ENCODE results near the gene PCTP.

The PCTP gene

DNA sequence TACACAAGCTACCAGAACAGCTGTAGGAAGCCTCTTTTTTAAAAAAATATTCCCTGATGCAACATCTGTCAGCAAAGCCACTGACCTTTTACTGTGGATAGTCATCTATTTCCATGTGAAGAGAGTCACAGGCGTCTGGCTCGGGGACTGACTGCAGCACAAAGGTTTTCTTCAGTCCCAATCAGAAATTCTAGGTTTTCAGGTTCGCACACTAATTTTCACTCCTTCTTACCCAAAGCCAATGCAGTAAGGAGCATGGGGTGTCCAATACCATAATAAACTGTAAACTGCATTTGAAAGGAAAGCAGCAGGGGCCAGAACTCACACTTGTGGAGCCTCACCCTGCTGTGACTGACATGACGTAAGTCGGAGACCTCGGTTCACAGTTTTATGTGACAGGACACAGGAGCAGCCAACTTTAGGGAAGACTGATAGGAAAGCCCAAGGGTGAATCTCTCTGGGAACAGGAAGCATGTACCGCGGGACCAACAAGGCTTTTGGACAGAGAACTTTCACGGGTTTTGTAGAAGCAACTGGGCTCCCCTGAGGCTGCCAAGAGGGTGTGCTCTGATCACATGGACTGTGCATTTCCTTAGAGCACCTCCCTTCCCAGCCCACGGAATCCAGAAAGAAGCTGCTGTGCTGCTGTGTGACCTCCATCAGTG is 19.1 kb upstream of the PCTP start:
- TF ChIP-seq, protein P1, sequence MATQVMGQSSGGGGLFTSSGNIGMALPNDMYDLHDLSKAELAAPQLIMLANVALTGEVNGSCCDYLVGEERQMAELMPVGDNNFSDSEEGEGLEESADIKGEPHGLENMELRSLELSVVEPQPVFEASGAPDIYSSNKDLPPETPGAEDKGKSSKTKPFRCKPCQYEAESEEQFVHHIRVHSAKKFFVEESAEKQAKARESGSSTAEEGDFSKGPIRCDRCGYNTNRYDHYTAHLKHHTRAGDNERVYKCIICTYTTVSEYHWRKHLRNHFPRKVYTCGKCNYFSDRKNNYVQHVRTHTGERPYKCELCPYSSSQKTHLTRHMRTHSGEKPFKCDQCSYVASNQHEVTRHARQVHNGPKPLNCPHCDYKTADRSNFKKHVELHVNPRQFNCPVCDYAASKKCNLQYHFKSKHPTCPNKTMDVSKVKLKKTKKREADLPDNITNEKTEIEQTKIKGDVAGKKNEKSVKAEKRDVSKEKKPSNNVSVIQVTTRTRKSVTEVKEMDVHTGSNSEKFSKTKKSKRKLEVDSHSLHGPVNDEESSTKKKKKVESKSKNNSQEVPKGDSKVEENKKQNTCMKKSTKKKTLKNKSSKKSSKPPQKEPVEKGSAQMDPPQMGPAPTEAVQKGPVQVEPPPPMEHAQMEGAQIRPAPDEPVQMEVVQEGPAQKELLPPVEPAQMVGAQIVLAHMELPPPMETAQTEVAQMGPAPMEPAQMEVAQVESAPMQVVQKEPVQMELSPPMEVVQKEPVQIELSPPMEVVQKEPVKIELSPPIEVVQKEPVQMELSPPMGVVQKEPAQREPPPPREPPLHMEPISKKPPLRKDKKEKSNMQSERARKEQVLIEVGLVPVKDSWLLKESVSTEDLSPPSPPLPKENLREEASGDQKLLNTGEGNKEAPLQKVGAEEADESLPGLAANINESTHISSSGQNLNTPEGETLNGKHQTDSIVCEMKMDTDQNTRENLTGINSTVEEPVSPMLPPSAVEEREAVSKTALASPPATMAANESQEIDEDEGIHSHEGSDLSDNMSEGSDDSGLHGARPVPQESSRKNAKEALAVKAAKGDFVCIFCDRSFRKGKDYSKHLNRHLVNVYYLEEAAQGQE (IDR thresholded peaks at IDR 0.05; ENCODE audit: insufficient read depth in 1 of 2, low read depth in 2 of 2, low read length in 2 of 2): peak; percentile 17 to 38; a peak in 1 of 4 replicates
- TF ChIP-seq TAF1 (IDR thresholded peaks at IDR 0.05; ENCODE audit: borderline replicate concordance, insufficient read depth, low read length) (no peak), FOXP2 (optimal IDR thresholded peaks at IDR 0.05; ENCODE audit: borderline replicate concordance, extremely low read depth, extremely low read length, insufficient read depth) (no peak), SIN3A (IDR thresholded peaks at IDR 0.05; ENCODE audit: borderline replicate concordance, insufficient read depth, low read length) (no peak)

DNA sequence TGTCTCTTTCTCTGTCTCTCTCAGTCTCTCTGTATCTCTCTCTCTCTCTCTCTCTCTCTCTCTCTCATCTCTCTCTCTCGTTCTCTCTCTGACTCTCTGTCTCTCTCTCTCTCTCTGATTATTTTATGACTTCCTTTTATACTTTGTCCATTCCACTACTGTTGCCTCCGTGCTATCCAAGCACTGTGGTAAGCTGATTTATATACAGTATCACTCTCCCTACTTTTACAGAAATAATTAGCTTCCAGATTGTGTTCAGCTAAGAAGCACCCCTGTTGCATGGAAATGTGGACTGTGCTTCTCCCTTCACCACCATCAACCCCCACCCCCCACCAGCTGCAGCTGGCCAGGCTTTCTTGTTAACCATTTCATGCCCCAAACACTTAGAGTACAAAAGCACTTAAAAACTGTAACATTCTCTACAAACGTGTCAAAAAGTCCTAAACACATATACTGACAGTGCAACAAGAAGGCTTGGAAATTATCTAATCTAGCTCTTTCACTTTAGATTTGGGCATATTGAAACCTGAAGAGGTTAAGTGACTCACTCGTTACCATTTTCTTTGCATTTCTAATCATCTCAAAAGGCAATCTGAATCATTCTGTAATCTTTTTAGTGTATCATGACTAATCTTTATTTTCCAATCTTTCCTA is 16.6 kb upstream of the PCTP start:
- TF ChIP-seq FOXP2 (optimal IDR thresholded peaks at IDR 0.05; ENCODE audit: borderline replicate concordance, extremely low read depth, extremely low read length, insufficient read depth) (no peak), TAF1 (IDR thresholded peaks at IDR 0.05; ENCODE audit: borderline replicate concordance, insufficient read depth, low read length) (no peak), POLR2AphosphoS5 (IDR thresholded peaks at IDR 0.05; ENCODE audit: low read depth, low read length) (no peak), SIN3A (IDR thresholded peaks at IDR 0.05; ENCODE audit: borderline replicate concordance, insufficient read depth, low read length) (no peak)
- TF ChIP-seq, protein P1 (IDR thresholded peaks at IDR 0.05; ENCODE audit: insufficient read depth in 1 of 2, low read depth in 2 of 2, low read length in 2 of 2): no peak

DNA sequence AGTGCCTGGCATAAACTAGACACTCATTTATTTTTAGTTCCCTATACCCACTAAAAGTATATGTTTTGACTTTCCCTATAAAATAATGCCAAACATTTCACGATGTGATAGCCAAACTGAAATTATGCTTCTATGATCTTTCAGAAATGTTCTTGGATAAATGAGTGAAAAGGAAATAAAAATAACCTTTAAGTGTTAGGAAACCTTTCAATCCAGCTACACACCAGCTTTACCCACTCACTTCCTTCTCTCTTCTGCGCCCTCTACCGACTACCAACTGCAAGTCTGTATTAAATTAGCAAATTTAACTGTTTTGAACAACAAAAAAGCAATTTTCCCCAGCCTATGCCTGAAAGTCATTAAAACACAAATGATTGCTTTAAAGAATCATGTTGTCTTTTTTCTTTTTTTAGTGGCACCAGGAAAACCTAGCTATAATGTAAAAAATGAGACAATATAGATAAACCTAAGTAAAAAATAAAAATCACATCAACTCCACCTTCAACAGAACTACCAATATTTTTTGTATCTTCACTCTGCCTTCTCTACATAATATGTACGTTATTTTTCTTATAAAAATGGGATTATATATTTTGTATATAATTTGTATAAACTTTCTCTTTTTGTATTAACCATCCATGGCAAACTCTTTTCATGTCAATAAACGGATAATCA is 15.0 kb upstream of the PCTP start:
- TF ChIP-seq TAF1 (IDR thresholded peaks at IDR 0.05; ENCODE audit: borderline replicate concordance, insufficient read depth, low read length) (no peak), POLR2AphosphoS5 (IDR thresholded peaks at IDR 0.05; ENCODE audit: low read depth, low read length) (no peak), SIN3A (IDR thresholded peaks at IDR 0.05; ENCODE audit: borderline replicate concordance, insufficient read depth, low read length) (no peak)
- TF ChIP-seq, protein P1 (IDR thresholded peaks at IDR 0.05; ENCODE audit: insufficient read depth in 1 of 2, low read depth in 2 of 2, low read length in 2 of 2): no peak

DNA sequence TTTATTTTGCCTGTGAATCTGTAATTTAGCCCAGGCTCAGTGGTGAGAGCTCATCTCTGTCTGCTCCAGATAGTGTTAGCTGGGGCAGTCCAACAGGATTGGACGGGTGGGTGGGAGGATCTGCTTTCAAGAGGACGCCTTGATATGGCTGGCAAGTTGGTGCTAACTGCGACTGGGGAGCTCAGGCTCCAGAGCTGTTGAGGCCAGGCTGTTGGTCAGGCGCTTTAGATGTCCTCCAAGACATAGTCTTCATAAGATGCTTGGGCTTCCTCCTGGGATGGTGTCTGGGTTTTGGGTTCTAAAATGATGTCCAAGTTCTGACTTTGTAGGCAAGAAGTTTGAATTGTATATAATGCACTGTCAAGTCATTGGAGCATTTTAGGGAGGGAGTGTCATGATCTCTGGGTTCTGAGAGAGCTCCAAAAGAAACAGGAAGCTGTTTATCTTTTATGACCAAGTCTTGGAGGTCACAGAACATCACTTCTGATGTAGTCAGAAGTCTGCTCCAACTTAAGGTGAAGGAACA is 12.8 kb upstream of the PCTP start:
- no peak for TF ChIP-seq FOXP2 (optimal IDR thresholded peaks at IDR 0.05; ENCODE audit: borderline replicate concordance, extremely low read depth, extremely low read length, insufficient read depth)
- no peak for TF ChIP-seq TAF1 (IDR thresholded peaks at IDR 0.05; ENCODE audit: borderline replicate concordance, insufficient read depth, low read length)
- no peak for TF ChIP-seq SIN3A (IDR thresholded peaks at IDR 0.05; ENCODE audit: borderline replicate concordance, insufficient read depth, low read length)
- TF ChIP-seq, protein P1 (IDR thresholded peaks at IDR 0.05; ENCODE audit: insufficient read depth in 1 of 2, low read depth in 2 of 2, low read length in 2 of 2): no peak
- TF ChIP-seq POLR2AphosphoS5 (IDR thresholded peaks at IDR 0.05; ENCODE audit: low read depth, low read length): no peak
